Esophagus muscularis mucosa (tissue), 4 donors: ENCODE data around the gene HUWE1. TPM values are rescaled to one million over a fixed set of nuclear protein-coding genes. Genes with fewer than 3 reads are reported as not detected.

ENCODE experiments used
- DNase-seq: peaks from one replicate; pipeline ENCODE4 v3.0.0-alpha.2; 2017; ENCODE audit errors: extremely low spot score
- H3K27ac ChIP-seq, 4 donors: fragments of 200-600 bp; sonication (generic); replicated peaks in 1 of 4; 1 replicate in 3 of 4; 2 replicates in 1 of 4; pipeline ENCODE4 v1.5.1; 2016 to 2019; ENCODE audit warnings: mild to moderate bottlenecking in 1 of 4
- H3K27me3 ChIP-seq, 4 donors: fragments of 200-600 bp; sonication (generic); one replicate each; pipeline versions ENCODE4 v1.5.1 to v1.6.0; 2016 to 2019
- H3K36me3 ChIP-seq, 4 donors: fragments of 200-600 bp; sonication (generic); one replicate each; pipeline ENCODE4 v1.5.1; 2016 to 2019
- H3K4me1 ChIP-seq, 4 donors: fragments of 200-600 bp; sonication (generic); one replicate each; pipeline ENCODE4 v1.5.1; 2016 to 2019
- H3K4me3 ChIP-seq, 4 donors: fragments of 200-600 bp; sonication (generic); 1 replicate in 2 of 4; 2 replicates in 2 of 4; pipeline ENCODE4 v1.5.1; 2016 to 2019; ENCODE audit warnings: mild to moderate bottlenecking in 4 of 4, moderate library complexity in 1 of 4
- H3K9me3 ChIP-seq, 4 donors: fragments of 200-600 bp; sonication (generic); 1 replicate in 3 of 4; 2 replicates in 1 of 4; pipeline ENCODE4 v1.5.1; 2016 to 2019
- EP300 ChIP-seq: sonication (generic); formaldehyde crosslinking; IDR thresholded peaks from one replicate; pipeline ENCODE4 v1.6.1; 2017; ENCODE audit warnings: antibody characterized with exemption
- POLR2A ChIP-seq: fragments of 450-650 bp; IDR thresholded peaks from one replicate; pipeline ENCODE4 v1.6.1; 2017; ENCODE audit warnings: antibody characterized with exemption, moderate library complexity, mild to moderate bottlenecking, low read depth
- POLR2AphosphoS5 ChIP-seq, 2 donors: sonication (generic); formaldehyde crosslinking; IDR thresholded peaks; one replicate each; pipeline ENCODE4 v1.6.1; 2017; ENCODE audit warnings: antibody characterized with exemption in 2 of 2
- WGBS: methylation state at CpG from one replicate; pipeline ENCODE4 v1.1.5; 2018; 5-methylcytosine and 5-hydroxymethylcytosine counted together
- intact Hi-C: fragments of 100-400 bp; cut with DNase I; formaldehyde crosslinking; loops from one replicate; pipeline ENCODE4 v1.15.1; 2023
- total RNA-seq, 4 donors: library from RNA; depleted of rRNA; stranded (reverse); fragments of >200 nt; gene quantifications; one replicate each; pipeline versions ENCODE4 v1.1.0 to v1.2.1, GENCODE V29; 2016
- TF ChIP-seq, protein P1 (sequence below), 3 experiments: fragments of 200-600 bp in 2 of 3; fragments of 450-650 bp in 1 of 3; sonication (generic) in 2 of 3; IDR thresholded peaks; one replicate each; pipeline ENCODE4 v1.5.1; 2017 to 2019; ENCODE audit warnings: antibody characterized with exemption in 3 of 3, mild to moderate bottlenecking in 2 of 3, moderate library complexity in 1 of 3

HUWE1 gene
- total RNA-seq, 4 donors from 2014 or later = 100 to 149 (median 129) TPM

DNA sequence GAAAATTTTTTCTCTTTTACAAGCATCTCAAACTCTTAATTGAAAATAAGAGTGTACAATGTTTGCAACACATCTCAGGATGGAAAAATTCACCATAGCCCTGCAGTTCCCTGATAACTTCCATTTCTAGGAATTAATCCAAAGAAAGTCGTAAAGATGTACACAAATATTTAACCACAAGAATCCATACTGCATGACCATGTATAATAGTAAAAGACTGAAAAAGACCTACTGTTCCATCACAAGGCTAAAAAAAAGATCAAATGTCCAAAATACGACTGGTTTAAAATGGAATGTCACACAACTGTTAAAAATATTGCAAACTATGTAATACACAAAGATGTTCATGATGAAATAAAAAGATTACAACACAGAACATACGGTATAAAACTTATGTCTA lies 32.1 kb downstream of the HUWE1 start:
- TF ChIP-seq EP300 (no peak), POLR2AphosphoS5 (IDR thresholded peaks at IDR 0.05) (no peak), POLR2A (no peak)
- TF ChIP-seq, protein P1, sequence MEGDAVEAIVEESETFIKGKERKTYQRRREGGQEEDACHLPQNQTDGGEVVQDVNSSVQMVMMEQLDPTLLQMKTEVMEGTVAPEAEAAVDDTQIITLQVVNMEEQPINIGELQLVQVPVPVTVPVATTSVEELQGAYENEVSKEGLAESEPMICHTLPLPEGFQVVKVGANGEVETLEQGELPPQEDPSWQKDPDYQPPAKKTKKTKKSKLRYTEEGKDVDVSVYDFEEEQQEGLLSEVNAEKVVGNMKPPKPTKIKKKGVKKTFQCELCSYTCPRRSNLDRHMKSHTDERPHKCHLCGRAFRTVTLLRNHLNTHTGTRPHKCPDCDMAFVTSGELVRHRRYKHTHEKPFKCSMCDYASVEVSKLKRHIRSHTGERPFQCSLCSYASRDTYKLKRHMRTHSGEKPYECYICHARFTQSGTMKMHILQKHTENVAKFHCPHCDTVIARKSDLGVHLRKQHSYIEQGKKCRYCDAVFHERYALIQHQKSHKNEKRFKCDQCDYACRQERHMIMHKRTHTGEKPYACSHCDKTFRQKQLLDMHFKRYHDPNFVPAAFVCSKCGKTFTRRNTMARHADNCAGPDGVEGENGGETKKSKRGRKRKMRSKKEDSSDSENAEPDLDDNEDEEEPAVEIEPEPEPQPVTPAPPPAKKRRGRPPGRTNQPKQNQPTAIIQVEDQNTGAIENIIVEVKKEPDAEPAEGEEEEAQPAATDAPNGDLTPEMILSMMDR (IDR thresholded peaks at IDR 0.05) = no peak
- H3K36me3 ChIP-seq = peaks cover 0 to 22% (median 9%) of the 10 kb centered on the region in 4 donors
- 62% methylated on average over 3 of the region's 3 CpGs for WGBS
- no peaks in the 10 kb centered on the region for H3K9me3 ChIP-seq
- intact Hi-C loops = no loop called here
- peaks cover 0 to 12% (median 10%) of the 10 kb centered on the region in 4 donors for H3K4me1 ChIP-seq
- DNase-seq = no peak
- no peaks in the 10 kb centered on the region for H3K27me3 ChIP-seq
- H3K27ac ChIP-seq = no peak overlapping the region
- H3K4me3 ChIP-seq = no peak overlapping the region

DNA sequence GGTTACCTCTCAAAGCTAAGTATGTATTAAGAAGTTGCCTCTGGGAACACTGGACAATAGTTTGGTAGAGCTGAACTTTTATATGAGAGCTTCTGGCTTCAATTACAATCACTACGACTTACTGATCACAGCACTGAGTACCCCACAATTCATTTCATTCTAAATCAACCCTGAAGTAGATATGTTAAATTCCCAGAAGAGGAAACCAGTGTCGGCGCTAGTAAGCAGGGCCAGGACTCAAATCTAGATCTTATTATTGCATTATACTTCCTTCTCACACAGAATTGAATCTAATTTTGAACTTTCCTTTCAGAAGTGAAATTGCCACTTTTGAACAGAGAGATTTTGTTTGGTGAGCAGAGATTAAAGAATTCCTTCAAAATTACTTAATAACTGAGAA lies 41.8 kb downstream of the HUWE1 start:
- no peak for TF ChIP-seq POLR2AphosphoS5 (IDR thresholded peaks at IDR 0.05)
- TF ChIP-seq, protein P1 (IDR thresholded peaks at IDR 0.05) = no peak
- TF ChIP-seq EP300 = no peak
- no peak for TF ChIP-seq POLR2A
- DNase-seq = no peak
- Histone ChIP-seq H3K9me3 (no peaks in the 10 kb centered on the region), H3K36me3 (peaks cover 19 to 73% (median 38%) of the 10 kb centered on the region in 4 donors), H3K27ac (no peak overlapping the region), H3K4me1 (no peaks in the 10 kb centered on the region), H3K4me3 (no peak overlapping the region), H3K27me3 (no peaks in the 10 kb centered on the region)
- intact Hi-C loops = no loop called here
- 81% methylated on average over 3 of the region's 3 CpGs for WGBS

DNA sequence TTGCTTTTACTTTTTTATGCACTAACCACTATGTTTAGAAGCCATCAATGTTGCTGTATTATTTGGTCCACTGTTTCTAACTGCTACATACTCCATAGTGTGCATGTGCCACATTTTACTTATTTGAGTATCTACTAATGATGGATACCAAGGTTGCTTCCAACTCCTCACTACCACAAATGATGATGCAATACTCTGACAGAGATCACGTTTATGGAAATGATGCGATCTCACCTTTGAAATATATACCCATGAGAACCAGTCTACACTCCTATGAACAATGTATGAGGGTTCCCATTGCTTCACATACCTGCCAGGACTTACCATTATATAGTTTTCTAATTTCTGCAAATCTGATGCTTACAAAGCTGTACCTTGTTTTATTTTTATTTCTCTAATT lies 44.2 kb downstream of the HUWE1 start:
- no peak for DNase-seq
- peaks cover 19 to 70% (median 34%) of the 10 kb centered on the region in 4 donors for H3K36me3 ChIP-seq
- H3K4me1 ChIP-seq = no peaks in the 10 kb centered on the region
- intact Hi-C loops = no loop called here
- no peaks in the 10 kb centered on the region for H3K27me3 ChIP-seq
- no peaks in the 10 kb centered on the region for H3K9me3 ChIP-seq
- 69% methylated on average over 2 of the region's 2 CpGs for WGBS
- TF ChIP-seq EP300 (no peak), POLR2AphosphoS5 (IDR thresholded peaks at IDR 0.05) (no peak), POLR2A (no peak)
- TF ChIP-seq, protein P1 (IDR thresholded peaks at IDR 0.05) = no peak
- H3K27ac ChIP-seq = no peak overlapping the region
- H3K4me3 ChIP-seq = no peak overlapping the region

DNA sequence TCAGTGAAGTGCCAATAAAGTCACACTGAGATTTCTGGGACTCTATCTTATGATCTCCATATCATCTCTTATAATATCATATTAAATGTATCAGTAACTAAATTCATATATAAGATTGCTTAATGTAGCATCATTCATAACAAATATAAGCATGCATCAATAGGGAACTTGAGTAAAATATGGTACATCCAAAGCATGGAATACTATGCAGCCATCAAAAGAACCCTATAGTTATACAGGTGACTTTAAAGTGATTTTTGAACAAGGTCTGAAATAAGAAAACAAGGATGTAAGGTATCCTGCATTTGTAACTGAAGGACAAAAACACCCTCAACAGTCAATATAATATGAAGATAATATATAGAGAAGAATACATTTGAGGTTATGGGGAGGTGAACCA lies 47.3 kb downstream of the HUWE1 start:
- Histone ChIP-seq H3K9me3 (no peaks in the 10 kb centered on the region), H3K4me3 (no peak overlapping the region), H3K4me1 (no peaks in the 10 kb centered on the region), H3K27ac (no peak overlapping the region), H3K27me3 (no peaks in the 10 kb centered on the region), H3K36me3 (peaks cover 6 to 44% (median 20%) of the 10 kb centered on the region in 4 donors)
- DNase-seq = no peak
- intact Hi-C loops = no loop called here
- TF ChIP-seq, protein P1 (IDR thresholded peaks at IDR 0.05) = no peak
- TF ChIP-seq POLR2AphosphoS5 (IDR thresholded peaks at IDR 0.05) = no peak

DNA sequence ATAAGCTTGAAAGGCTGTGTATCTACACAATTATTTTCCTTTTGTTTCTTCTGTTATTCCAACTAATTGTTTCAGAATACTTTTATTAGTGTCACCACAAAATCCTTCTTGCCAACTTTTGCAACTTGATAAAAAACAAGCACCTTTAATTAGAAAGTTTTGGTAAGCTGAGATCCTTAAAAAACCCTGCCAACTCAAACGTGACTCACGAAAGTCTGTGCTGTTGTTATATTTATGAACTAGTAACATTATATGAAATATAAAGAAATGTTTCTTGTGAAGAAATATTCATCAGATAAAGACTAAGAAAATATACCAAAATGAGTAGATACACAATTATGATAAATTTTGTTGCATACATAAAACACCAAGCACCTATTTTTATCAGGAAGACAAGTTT lies 49.0 kb downstream of the HUWE1 start:
- H3K4me1 ChIP-seq = no peaks in the 10 kb centered on the region
- no peak for DNase-seq
- no peaks in the 10 kb centered on the region for H3K9me3 ChIP-seq
- peaks cover 0 to 36% (median 10%) of the 10 kb centered on the region in 4 donors for H3K36me3 ChIP-seq
- WGBS = 65% methylated on average over 2 of the region's 2 CpGs
- H3K4me3 ChIP-seq = no peak overlapping the region
- no peaks in the 10 kb centered on the region for H3K27me3 ChIP-seq
- TF ChIP-seq POLR2AphosphoS5 (IDR thresholded peaks at IDR 0.05) (no peak), EP300 (no peak), POLR2A (no peak)
- TF ChIP-seq, protein P1 (IDR thresholded peaks at IDR 0.05) = no peak
- no peak overlapping the region for H3K27ac ChIP-seq
- intact Hi-C loops = no loop called here
